Putamen (tissue), 1 donor: Measurements from ENCODE around the gene GALNT17.

ENCODE experiments used
- DNase-seq: peaks from one replicate; pipeline ENCODE4 v3.0.0-alpha.2; 2016; ENCODE audit warnings: low spot score

GALNT17 gene

DNA sequence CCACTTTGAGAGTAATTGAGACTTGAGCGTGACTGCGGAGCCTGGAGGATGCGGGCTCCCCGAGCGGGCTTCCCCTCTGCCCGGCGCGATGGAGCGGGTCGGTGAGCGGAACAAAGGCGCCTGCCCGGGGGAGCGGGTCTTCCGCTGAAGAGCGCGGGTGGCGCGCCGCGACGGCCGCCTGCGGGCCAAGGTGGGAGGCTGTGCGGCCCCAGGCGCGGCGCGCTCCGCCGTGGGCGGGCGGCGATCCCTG lies at the start of gene GALNT17:
Gene GALNT17 (plus strand): TSS at position 18 of the 250 bp plus-strand sequence.
- no peak for DNase-seq

DNA sequence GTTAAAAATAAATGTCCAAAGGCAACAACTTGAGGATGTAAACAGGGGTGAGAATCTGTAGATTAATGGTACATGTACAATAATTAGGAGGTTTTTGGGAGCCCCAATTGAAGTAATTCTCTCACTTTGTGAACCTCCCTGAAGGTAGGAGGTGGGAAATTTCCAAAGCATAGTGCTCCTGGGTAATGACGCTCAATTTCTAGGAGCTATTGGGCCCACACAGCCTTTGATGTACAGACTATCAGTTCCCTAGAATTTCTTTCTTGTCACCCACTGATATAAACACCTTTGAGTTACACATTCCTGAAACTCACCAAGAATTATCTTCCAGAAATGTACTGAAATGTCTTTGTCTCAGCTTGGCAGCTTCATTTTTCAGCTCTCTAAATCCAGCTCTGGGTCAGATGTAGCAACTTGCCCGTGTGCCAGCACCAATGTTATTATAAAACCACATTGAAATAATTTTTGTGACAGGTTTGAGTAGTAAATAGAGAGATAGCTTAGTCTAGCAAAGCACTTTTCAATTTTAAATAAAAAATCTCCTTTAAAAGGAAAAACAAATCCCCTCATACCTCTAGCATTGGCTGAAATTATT lies 36.6 kb upstream of the GALNT17 start:
- DNase-seq = peak; percentile 5

DNA sequence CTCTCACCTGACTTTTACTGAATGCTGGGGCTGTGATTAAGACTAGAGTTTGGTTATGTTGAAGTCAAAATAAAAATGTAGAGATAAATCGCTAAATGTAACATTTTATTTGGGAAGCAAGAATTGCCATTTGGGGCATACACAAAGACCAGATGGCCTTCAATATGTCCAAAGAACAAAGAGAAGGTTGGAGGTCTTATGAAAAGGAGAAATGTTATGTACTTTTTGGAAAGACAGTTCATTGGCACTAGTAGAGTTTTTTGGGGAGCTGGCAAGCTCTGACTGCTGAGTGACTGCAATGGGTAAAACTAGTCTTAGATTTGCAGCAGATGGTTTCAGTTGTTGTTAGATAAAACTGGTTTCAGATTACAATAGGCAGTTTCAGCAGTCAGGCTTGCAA lies 35.6 kb upstream of the GALNT17 start:
- DNase-seq = no peak

DNA sequence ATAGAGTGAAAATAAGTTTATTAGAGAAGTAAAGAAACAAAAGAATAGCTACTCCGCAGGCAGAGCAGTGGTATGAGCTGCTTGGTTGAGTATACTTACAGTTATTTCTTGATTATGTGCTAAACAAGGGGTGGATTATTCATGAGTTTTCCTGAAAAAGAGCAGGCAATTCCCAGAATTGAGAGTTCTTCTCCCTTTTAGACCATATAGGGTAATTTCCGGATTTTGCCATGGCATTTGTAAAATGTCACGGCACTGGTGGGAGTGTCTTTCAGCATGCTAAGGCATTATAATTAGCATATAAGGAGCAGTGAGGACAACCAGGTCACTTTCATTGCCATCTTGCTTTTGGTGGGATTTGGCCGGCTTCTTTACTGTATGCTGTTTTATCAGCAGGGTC lies 25.7 kb upstream of the GALNT17 start:
- no peak for DNase-seq

DNA sequence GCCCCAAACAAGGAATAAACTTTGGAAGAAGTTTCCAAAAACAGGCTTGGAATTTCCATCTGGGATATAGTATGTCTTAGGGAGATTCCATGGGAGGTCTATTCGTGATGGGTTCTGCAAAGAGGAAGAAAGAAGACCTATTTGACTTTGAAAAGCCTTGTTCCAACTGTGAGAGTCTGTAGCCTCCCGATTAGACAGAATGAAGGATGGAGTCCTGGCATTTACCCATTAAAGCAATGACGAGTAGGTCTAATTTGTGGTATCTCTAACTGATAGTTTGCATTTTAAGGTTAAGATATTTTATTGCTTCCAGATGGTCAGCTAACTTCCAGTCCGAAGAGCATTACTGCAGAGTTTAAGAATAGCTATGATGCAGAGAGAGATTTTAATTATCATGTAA lies 19.5 kb upstream of the GALNT17 start:
- no peak for DNase-seq

DNA sequence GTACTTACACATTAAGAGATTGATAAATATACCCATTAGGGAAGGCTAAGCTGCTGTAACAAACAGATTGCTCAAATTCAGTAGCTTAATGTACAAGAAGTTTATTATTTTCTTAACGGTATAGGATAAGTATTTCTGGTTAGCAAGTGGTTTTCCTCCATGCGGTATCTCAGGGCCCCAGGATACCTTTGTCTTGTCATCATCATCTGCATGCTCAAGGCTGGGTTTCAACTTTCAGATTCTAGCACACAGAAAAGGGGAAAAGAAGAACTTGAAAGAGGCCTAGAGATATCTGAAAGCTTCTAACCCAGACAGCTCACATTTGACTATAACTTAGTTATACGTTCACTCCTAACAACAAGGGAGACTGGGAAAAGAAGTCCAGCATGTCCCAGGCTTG lies 11.8 kb upstream of the GALNT17 start:
- no peak for DNase-seq

DNA sequence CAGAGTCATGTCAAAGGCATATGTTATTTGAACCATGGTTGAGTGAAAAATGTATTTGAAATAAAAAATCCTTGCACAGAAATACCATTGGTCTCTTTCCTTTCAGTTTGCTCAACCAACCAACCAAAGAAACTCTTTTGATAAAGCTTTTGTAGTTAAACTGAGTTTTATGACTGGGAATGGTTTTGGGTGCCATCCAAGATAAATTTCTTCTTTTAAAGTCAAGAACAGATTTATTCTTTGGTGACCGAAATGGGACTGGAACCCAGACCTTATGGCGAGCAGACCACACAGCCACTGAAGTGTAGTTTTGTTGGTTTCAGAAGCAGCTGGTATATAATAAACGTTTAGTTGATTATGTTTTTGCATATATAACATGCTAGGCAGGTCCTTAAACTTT lies 2.8 kb upstream of the GALNT17 start:
- DNase-seq = no peak

DNA sequence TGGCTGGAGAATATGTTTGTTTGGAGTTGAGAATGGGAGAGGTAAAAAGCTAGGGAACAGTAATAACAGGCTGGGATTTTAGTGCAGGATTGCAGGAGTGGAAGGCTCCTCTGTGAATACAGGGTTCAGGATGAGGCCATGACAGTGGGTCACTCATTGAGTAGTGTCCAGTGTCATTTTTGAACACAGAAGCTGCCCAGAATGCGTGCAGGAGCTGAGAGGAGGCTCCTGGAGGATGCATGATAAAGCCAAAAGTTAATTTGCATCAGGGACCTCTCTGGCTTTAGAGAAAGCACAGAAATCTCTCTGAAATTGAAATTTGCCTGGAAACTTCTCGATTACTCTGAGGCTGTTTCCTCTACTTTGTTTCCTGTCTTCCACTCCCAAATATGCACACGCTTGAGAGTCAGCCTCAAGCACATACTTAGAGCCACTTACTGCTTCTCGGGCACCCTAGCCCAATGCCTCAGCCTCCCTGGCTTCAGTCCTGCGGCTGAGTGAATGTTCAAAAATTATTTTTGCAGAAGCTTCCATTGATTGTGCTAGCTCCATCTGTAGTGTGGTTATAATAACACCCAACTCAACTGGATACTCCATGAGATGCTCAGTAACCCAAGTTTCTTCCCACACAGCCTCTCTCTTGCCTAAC lies 1.8 kb upstream of the GALNT17 start:
- no peak for DNase-seq

DNA sequence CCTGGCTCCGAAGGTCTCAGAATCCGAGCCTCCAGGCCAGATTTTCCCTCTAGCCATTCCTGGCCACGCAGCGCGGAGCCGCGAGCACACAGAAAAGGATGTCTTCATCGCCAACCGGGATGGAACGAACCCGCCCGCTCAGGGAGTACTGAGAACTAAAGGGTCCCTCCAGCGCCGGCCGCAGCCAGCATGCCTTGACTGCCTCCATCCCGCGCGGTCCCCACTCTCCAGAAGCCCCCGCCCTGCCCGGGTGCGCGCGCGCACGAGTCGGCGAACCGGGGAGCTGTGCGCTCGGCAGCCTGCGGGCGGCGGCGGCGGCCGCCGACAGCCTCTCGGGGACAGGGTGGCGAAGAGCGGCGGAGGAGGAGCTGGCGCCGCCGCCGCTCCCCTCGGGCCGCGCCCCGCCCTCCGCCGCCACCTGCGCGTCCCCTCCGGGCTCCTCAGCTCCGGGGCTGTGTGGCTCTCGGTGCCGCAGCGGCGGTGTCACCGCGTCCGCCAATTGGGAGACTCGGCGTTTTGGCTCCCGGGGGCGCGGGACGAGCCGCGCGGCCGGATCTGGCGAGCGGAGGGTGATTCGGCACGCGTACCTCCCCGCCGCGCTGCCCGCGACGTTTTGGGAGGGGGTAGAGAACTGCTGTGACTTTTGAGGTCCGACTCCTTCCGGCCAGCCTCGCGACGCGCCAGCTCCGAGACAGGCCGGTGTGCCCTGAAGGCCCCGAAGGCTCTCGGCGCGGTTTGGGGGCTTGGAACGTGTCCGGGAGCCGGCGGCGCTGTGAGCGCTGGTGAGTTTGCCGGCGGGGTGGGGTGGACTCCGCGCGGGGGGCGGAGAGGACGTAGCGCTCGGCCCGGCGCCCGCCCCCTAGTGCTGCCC lies 453 bp upstream of the GALNT17 start:
- DNase-seq = peak; percentile 64

DNA sequence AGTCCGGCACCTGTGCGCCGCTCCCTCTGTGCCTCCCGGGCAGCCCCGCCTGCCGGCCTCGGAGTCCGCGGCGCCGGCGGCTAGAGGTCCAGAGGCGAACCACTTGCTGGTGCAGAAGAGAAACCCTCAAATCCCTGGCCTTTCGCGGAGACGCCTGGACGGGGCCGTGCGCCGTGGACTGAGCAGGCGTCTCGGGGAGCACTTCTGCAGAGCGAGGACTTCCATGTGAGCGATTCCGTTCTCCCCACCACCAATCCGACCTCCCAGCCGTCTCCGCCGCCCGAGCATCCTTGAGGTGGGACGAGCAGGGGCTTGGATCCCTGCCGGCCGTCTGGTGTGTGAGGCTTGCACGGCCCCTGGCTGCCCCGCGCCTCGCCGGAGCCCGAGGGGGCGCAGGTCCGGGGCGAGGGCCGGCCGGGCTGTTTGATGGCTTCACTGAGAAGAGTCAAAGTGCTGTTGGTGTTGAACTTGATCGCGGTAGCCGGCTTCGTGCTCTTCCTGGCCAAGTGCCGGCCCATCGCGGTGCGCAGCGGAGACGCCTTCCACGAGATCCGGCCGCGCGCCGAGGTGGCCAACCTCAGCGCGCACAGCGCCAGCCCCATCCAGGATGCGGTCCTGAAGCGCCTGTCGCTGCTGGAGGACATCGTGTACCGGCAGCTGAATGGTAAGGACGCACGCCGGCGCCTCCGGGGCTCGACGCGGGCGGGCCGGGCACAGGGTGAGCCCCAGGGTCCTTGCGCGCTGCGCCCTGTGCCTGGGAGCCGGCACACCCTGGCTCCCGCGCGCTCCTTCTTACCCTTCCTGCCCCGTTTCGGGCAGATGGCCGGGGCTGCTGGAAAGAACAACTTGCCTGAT lies 660 bp downstream of the GALNT17 start:
- no peak for DNase-seq

DNA sequence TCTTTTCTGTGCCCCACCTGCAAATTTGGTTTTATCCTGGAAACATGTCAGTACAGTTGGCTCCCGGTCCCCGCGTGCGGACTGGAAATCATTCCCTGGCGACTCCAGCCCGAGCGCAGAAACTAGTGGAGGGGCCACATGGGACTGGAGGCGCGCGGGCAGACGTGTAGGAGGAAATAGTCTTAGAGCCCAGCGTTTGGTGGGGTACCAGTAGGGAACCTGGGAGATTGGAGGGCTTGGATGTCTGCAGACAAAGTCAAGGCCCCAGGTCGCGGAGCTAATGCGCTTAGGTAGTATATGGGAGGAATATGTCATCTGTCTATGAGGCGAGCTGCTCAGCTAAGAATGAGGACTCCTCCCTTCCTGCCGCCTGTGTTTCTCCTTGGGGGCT lies 1.3 kb downstream of the GALNT17 start:
- DNase-seq = no peak

DNA sequence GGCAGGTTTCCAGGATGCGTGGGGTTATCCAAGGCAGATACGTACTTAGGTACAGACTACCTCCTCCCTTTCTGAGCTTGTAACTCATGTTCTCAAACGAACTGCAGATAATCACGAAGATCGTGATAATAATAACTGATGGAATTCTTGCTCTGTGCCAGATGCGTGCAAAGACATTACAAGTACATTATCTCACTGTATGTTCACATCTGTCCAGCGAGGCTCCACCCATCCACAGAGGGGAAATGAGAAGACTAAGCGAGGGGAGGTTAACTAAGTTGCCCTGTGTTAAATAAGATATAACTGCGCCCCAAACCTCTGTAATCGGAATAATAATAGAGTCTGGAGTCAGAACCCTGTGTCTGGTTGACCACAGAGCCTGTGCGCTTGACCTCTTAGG lies 1.9 kb downstream of the GALNT17 start:
- no peak for DNase-seq

DNA sequence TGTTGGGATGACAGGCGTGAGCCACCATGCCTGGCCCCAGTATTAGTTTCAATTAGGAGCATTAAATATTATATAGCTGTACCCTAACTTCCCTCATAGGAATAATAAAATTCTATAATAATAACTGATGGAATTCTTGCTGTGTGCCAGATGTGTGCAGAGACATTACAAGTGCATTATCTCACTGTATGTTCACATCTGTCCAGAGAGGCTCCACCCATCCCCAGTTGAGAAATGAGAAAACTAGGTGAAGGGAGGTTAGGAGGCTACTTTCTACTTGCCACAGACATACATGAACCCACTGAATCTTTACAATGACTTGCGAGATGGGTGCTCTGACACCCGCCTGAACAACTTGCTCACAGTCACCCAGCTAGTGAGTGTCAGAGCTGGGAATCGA lies 3.2 kb downstream of the GALNT17 start:
- DNase-seq = no peak

DNA sequence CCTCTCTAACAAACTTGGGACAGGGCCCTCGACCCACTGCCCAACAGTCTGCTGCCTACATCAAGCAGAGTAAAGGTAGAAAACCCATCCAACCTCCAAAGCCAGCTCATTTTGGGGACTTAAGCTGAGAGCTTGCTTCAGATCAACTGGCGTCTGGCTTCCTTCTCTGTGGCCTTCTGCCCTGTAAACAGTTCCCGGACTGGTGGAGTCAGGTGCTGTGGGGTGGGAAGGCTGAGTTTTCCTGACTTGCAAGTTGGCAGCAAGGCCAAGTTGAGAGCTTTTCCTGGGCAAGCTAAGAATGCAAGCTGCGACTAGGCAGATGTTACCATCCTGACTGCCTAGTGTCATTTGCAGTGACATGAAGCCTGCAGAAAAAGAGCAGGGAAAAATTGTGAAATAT lies 3.7 kb downstream of the GALNT17 start:
- DNase-seq = no peak

DNA sequence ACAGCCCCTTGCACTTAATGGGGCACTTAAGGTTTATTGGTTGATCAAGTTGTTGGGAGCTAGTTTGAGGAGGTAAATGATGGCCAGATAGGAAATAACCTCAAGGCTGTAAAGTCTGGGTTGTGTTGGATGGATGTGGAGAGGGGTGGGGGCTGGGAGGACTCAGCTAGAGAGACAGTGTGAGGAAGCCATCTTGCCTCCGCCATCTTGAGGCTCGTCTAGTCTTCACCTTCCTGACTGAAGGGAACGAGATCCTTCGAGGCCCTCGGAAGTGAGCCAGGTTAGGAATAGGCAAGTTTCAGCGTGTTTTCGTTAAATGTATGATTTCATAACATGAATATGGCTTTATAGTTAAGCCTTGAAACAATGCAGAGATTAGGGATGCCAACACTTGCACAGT lies 5.5 kb downstream of the GALNT17 start:
- DNase-seq = no peak

DNA sequence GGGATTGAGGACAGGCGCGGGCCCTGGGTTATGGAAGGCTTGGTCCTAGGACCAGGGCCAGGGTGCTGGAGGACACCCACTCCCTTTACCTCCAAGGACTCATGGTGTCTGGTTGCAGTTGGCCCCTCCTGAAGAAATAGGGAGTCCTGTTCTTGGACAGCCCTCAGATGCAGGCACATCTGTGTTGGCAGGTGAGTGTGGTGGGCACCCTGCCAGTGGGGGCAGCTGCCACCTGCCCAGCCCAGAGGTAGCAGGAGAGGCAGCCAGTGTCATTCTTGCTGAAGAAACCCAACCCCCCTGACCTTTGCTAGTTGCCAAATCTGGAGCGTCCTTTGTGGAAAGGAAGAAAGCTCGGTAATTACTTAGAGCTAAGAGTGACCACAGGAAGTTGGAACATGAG lies 8.3 kb downstream of the GALNT17 start:
- no peak for DNase-seq

DNA sequence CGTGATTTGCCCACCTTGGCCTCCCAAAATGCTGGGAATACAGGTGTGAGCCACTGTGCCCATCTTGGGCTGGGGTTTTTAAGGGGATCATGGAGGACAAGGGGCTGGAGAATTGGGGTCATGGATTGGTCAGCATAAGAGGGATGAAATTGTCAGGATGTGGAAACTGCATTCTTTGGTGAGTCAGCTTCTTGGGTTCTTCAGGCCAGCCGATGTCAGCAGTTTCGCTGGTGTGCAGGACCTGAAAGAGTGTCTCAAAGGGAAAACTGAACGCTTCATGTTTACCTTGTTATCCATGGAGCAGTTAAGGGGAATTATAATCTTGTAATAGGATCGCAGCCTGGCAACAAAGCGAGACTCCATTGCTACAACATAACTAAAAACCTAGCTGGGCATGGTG lies 13.0 kb downstream of the GALNT17 start:
- no peak for DNase-seq

DNA sequence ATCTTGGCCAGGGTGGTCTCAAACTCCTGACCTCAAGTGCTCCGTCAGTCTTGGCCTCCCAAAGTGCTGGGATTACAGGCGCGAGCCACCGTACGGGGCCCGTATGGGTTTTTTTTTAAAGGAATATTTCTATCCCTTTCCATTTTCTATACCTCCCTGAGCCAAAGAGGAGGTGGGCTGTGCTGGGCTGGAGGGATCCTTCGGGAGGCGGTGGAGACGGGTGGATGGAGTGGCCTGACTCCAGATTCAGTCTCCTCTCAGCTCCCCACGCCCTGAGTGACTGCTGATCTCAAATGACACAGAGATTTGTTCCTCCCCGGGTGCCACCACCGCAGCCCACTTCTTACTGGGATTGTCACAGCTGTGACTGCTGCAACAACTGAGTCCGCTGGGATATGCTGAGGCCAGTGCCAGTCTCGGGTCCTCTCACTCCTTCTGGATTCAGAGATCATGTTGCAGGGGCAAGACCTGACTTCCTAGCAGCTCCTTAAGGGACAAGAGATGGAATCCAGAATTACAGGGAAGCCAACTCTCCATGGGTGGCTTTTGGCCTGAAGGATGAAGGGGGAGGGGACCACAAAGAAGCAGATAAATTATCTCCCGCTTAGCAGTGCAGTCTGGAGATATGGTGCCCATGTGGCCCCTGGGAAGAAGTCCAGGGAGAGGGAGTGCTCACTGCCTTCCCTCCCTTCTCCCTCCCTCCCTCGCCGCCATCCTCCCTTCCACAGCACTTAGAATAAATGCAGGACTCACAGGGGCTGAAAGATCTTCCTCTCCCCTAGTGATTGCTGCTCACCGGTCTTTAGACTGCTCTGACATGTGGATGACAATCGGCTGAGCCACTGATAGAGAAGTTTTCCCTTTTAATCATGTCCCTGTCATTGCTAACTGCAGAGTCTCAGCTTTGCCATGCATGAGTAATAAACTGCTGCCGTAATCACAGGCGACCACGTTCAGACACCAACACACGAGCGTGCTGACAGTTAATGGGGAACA lies 14.3 kb downstream of the GALNT17 start:
- no peak for DNase-seq

DNA sequence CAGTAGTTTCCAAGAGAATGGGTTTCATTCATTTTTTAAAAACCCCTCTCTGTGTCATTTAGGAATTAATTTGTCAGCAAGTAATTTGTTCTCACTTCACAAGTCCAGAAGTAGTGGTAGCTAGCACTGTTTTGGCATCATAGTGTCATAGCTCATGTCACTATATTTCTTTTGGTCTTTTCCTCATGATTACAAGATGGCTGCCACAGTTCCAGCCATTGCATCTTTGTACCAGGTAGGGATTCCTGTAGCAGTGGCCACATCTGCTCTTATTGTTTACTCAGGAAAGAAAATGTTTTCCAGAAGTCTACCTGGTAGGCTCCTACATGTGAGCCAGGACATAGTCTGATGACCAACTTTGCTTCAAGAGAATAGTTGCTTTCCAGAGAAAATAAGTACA lies 16.2 kb downstream of the GALNT17 start:
- no peak for DNase-seq

DNA sequence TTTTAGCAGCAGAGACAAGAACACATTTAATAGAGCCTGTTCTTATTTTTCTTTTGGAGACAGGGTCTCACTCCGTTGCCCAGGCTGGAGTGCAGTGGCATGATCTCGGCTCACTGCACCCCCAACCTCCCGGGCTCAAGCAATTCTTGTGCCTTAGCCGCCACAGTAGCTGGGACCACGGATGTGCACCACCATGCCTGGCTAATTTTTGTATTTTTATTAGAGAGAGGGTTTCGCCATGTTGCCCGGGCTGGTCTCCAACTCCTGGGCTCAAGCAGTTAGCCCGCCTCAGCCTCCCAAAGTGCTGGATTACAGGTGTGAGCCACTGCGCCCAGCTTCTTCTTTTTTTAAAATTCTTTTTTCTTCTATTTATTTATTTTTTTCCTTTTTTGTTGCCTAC lies 23.3 kb downstream of the GALNT17 start:
- DNase-seq = no peak

DNA sequence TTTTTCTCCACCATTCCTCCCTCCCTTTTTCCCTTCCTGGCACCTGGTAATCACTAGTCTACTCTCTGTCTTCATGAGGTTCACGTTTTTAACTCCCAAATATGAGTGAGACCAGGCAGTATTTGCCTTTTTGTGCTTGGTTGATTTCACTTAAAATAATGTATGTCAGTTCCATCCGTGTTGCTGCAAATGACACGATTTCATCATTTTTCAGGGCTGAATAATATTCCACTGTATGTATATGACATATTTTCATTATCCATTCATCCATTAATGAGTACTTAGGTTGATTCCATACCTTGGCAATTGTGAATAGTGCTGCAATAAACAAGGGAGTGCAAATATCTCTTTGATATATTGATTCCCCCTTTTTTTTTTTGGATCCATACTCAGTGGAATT lies 25.8 kb downstream of the GALNT17 start:
- DNase-seq = no peak
